WTC11 (cell line): ENCODE measurements around the gene NR5A1.

Source experiments
- ATF1 ChIP-seq: sonication (generic); formaldehyde crosslinking; IDR thresholded peaks from 2 replicates; pipeline ENCODE4 v1.8.1; 2023; ENCODE audit warnings: mild to moderate bottlenecking, moderate library complexity, missing genetic modification reagents
- CBFB ChIP-seq: sonication (generic); formaldehyde crosslinking; IDR thresholded peaks from 2 replicates; pipeline ENCODE4 v1.8.1; 2022; ENCODE audit warnings: mild to moderate bottlenecking, low read depth, missing genetic modification reagents
- IRF2 ChIP-seq: sonication (generic); formaldehyde crosslinking; IDR thresholded peaks from 2 replicates; pipeline ENCODE4 v1.8.0; 2022; ENCODE audit warnings: low read depth, missing genetic modification reagents, borderline replicate concordance
- TF ChIP-seq, protein P1 (sequence below): fragments of 200-600 bp; IDR thresholded peaks from 2 replicates; pipeline ENCODE4 v1.8.0; 2022; ENCODE audit warnings: antibody characterized with exemption
- TF ChIP-seq, protein P2 (sequence below): sonication (generic); formaldehyde crosslinking; conservative IDR thresholded peaks from 2 replicates; pipeline ENCODE4 v1.8.1; 2023; ENCODE audit warnings: mild to moderate bottlenecking, low read depth, missing genetic modification reagents, moderate library complexity
- TF ChIP-seq, protein P3 (sequence below): sonication (generic); formaldehyde crosslinking; IDR thresholded peaks from 2 replicates; pipeline ENCODE4 v1.8.0; 2022; ENCODE audit warnings: mild to moderate bottlenecking, missing genetic modification reagents
- TF ChIP-seq, protein P4 (sequence below): sonication (generic); formaldehyde crosslinking; IDR thresholded peaks from 2 replicates; pipeline ENCODE4 v1.8.1; 2022; ENCODE audit warnings: missing genetic modification reagents, borderline replicate concordance

DNA sequence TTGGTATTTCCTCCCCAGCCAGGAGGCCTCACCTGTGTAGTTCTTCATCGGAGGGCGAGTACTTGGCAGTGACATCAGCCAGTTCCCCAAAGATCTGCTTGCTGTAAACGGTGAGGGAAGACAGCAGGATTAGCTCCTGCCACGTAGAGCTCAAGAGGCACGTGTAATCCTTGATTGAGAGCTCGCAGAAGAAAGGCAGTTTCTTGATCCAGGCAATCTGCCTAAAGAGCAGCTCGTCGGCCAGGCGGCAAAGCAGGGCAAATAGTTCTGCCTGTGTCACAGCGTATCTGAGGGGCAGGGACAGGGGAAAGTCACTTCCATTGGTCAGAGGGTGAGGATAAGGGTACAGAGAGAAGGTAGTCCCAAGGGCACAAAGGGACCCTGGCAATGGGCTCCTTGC, 28.6 kb upstream of the NR5A1 start:
- TF ChIP-seq CBFB (CRISPR knock-in tag) (no peak), IRF2 (CRISPR knock-in tag) (no peak), ATF1 (CRISPR knock-in tag) (no peak)
- TF ChIP-seq, protein P1, sequence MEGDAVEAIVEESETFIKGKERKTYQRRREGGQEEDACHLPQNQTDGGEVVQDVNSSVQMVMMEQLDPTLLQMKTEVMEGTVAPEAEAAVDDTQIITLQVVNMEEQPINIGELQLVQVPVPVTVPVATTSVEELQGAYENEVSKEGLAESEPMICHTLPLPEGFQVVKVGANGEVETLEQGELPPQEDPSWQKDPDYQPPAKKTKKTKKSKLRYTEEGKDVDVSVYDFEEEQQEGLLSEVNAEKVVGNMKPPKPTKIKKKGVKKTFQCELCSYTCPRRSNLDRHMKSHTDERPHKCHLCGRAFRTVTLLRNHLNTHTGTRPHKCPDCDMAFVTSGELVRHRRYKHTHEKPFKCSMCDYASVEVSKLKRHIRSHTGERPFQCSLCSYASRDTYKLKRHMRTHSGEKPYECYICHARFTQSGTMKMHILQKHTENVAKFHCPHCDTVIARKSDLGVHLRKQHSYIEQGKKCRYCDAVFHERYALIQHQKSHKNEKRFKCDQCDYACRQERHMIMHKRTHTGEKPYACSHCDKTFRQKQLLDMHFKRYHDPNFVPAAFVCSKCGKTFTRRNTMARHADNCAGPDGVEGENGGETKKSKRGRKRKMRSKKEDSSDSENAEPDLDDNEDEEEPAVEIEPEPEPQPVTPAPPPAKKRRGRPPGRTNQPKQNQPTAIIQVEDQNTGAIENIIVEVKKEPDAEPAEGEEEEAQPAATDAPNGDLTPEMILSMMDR = no peak
- TF ChIP-seq, protein P2, sequence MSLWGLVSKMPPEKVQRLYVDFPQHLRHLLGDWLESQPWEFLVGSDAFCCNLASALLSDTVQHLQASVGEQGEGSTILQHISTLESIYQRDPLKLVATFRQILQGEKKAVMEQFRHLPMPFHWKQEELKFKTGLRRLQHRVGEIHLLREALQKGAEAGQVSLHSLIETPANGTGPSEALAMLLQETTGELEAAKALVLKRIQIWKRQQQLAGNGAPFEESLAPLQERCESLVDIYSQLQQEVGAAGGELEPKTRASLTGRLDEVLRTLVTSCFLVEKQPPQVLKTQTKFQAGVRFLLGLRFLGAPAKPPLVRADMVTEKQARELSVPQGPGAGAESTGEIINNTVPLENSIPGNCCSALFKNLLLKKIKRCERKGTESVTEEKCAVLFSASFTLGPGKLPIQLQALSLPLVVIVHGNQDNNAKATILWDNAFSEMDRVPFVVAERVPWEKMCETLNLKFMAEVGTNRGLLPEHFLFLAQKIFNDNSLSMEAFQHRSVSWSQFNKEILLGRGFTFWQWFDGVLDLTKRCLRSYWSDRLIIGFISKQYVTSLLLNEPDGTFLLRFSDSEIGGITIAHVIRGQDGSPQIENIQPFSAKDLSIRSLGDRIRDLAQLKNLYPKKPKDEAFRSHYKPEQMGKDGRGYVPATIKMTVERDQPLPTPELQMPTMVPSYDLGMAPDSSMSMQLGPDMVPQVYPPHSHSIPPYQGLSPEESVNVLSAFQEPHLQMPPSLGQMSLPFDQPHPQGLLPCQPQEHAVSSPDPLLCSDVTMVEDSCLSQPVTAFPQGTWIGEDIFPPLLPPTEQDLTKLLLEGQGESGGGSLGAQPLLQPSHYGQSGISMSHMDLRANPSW = no peak
- TF ChIP-seq, protein P3, sequence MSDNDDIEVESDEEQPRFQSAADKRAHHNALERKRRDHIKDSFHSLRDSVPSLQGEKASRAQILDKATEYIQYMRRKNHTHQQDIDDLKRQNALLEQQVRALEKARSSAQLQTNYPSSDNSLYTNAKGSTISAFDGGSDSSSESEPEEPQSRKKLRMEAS (CRISPR knock-in tag) = no peak
- TF ChIP-seq, protein P4, sequence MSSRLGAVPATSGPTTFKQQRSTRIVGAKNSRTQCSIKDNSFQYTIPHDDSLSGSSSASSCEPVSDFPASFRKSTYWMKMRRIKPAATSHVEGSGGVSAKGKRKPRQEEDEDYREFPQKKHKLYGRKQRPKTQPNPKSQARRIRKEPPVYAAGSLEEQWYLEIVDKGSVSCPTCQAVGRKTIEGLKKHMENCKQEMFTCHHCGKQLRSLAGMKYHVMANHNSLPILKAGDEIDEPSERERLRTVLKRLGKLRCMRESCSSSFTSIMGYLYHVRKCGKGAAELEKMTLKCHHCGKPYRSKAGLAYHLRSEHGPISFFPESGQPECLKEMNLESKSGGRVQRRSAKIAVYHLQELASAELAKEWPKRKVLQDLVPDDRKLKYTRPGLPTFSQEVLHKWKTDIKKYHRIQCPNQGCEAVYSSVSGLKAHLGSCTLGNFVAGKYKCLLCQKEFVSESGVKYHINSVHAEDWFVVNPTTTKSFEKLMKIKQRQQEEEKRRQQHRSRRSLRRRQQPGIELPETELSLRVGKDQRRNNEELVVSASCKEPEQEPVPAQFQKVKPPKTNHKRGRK (CRISPR knock-in tag) = no peak
